ENCODE data around the gene PRL. TPM values are rescaled to one million over a fixed set of nuclear protein-coding genes. Genes with fewer than 3 reads are reported as not detected.

PRL gene
- total RNA-seq, 1 experiment from 2014 or later, result not detected

- H3K36me3 ChIP-seq (ENCODE audit: low read depth), result no peaks in the 10 kb centered on the region
- no peak overlapping the region for H3K27ac ChIP-seq
- H3K27me3 ChIP-seq (ENCODE audit: insufficient read depth, low read depth), result no peaks in the 10 kb centered on the region
- no peaks in the 10 kb centered on the region for H3K79me2 ChIP-seq (ENCODE audit: low read depth)
- ChIA-PET POLR2A (ENCODE audit: unreplicated experiment) (interaction anchor here (0.7 kb wide), 1 partner anchor 20 kb away, joined by 9 read pairs; no protein-coding TSS in a partner anchor), CTCF (no interaction called here)
- no peak for DNase-seq
- H3K4me3 ChIP-seq, result no peak overlapping the region
- 0 out of 2 replicates have a peak, but pooled peaks cover 11% of the 10 kb centered on the region for H3F3A ChIP-seq (ENCODE audit: insufficient read depth, low read depth)
- peaks cover 11% of the 10 kb centered on the region; the same call in 1 of the 2 replicates for H3K9me3 ChIP-seq (ENCODE audit: insufficient read depth, low read depth)
- peaks cover 37% of the 10 kb centered on the region for H3K4me1 ChIP-seq (replicated peaks; ENCODE audit: insufficient read depth)
- no TSS peak for BruUV-seq (replicated peaks)
- H3K4me2 ChIP-seq, result no peak overlapping the region
- no peaks in the 10 kb centered on the region for H3K9me2 ChIP-seq (ENCODE audit: insufficient read depth)
- TF ChIP-seq EZH2 (IDR thresholded peaks at IDR 0.05; ENCODE audit: low read depth), result no peak
- no peak for TF ChIP-seq CTCF (conservative IDR thresholded peaks at IDR 0.05)
- no peak overlapping the region for H2AFZ ChIP-seq
- H4K20me1 ChIP-seq (ENCODE audit: insufficient read depth), result no peaks in the 10 kb centered on the region
- intact Hi-C loops (cut with micrococcal nuclease; ENCODE audit: unreplicated experiment), result loop anchor here (5.0 kb wide), 1 partner anchor 213 kb away; no protein-coding TSS in a partner anchor
Observed at GRCh38 chr6:22250486-22250885, 46.4 kb downstream of the PRL start.

GRCh38 chr6:22249711-22250350, 47.0 kb downstream of the PRL start:
- Histone ChIP-seq H4K20me1 (ENCODE audit: insufficient read depth) (no peaks in the 10 kb centered on the region), H3K4me1 (replicated peaks; ENCODE audit: insufficient read depth) (peaks cover 37% of the 10 kb centered on the region), H3K9me3 (ENCODE audit: insufficient read depth, low read depth) (peaks cover 11% of the 10 kb centered on the region; the same call in 1 of the 2 replicates), H3K27ac (peak overlapping the region; percentile 42; the same call in 1 of the 2 replicates), H3K9me2 (ENCODE audit: insufficient read depth) (no peaks in the 10 kb centered on the region), H3K79me2 (ENCODE audit: low read depth) (no peaks in the 10 kb centered on the region), H3K4me3 (no peak overlapping the region), H3F3A (ENCODE audit: insufficient read depth, low read depth) (0 out of 2 replicates have a peak, but pooled peaks cover 11% of the 10 kb centered on the region), H3K36me3 (ENCODE audit: low read depth) (no peaks in the 10 kb centered on the region), H2AFZ (no peak overlapping the region), H3K27me3 (ENCODE audit: insufficient read depth, low read depth) (no peaks in the 10 kb centered on the region), H3K4me2 (no peak overlapping the region)
- ChIA-PET CTCF (no interaction called here), POLR2A (ENCODE audit: unreplicated experiment) (no interaction called here)
- intact Hi-C loops (cut with micrococcal nuclease; ENCODE audit: unreplicated experiment), result loop anchor here (5.0 kb wide), 1 partner anchor 213 kb away; no protein-coding TSS in a partner anchor
- DNase-seq, result no peak
- TF ChIP-seq EZH2 (IDR thresholded peaks at IDR 0.05; ENCODE audit: low read depth) (no peak), CTCF (conservative IDR thresholded peaks at IDR 0.05) (no peak)
- BruUV-seq (replicated peaks), result no TSS peak

- TF ChIP-seq CTCF (conservative IDR thresholded peaks at IDR 0.05) (no peak), EZH2 (IDR thresholded peaks at IDR 0.05; ENCODE audit: low read depth) (no peak)
- Histone ChIP-seq H3K79me2 (ENCODE audit: low read depth) (no peaks in the 10 kb centered on the region), H3K36me3 (ENCODE audit: low read depth) (no peaks in the 10 kb centered on the region), H3K4me2 (no peak overlapping the region; the same call in 1 of the 2 replicates), H3K27me3 (ENCODE audit: insufficient read depth, low read depth) (no peaks in the 10 kb centered on the region), H3K9me3 (ENCODE audit: insufficient read depth, low read depth) (peaks cover 11% of the 10 kb centered on the region; the same call in 1 of the 2 replicates), H3K27ac (peak overlapping the region; percentile 42), H4K20me1 (ENCODE audit: insufficient read depth) (no peaks in the 10 kb centered on the region), H3K9me2 (ENCODE audit: insufficient read depth) (no peaks in the 10 kb centered on the region), H3K4me3 (no peak overlapping the region), H2AFZ (peak overlapping the region; percentile 25; the same call in 1 of the 2 replicates), H3K4me1 (replicated peaks; ENCODE audit: insufficient read depth) (peaks cover 37% of the 10 kb centered on the region), H3F3A (ENCODE audit: insufficient read depth, low read depth) (0 out of 2 replicates have a peak, but pooled peaks cover 11% of the 10 kb centered on the region)
- ChIA-PET CTCF (no interaction called here), POLR2A (ENCODE audit: unreplicated experiment) (no interaction called here)
- peak in 1 of 2 experiments; percentile 75 for DNase-seq
- no TSS peak for BruUV-seq (replicated peaks)
- intact Hi-C loops (cut with micrococcal nuclease; ENCODE audit: unreplicated experiment), result no loop called here
Observed at GRCh38 chr6:22248513-22249308, 48.1 kb downstream of the PRL start.

Data from PC-9 (cell line).